Body of pancreas (tissue), 4 donors: Measurements from ENCODE around the gene HECTD1.
"Not testable (repeated sequence)": the region's sequence is repeated elsewhere in the genome, so short reads cannot be mapped to it uniquely, and the experiment has no call there.

Experiments used
- POLR2A ChIP-seq, 3 donors: fragments of 450-650 bp; IDR thresholded peaks; one replicate each; pipeline ENCODE4 v1.6.1; 2016; ENCODE audit warnings: antibody characterized with exemption in 3 of 3, mild to moderate bottlenecking in 2 of 3
- TF ChIP-seq, protein P1 (sequence below), 7 experiments: fragments of 450-650 bp in 4 of 7; fragments of 200-600 bp in 3 of 7; sonication (generic) in 3 of 7; IDR thresholded peaks; one replicate each; pipeline ENCODE4 v1.5.1; 2016 to 2019; ENCODE audit warnings: antibody characterized with exemption in 7 of 7

DNA sequence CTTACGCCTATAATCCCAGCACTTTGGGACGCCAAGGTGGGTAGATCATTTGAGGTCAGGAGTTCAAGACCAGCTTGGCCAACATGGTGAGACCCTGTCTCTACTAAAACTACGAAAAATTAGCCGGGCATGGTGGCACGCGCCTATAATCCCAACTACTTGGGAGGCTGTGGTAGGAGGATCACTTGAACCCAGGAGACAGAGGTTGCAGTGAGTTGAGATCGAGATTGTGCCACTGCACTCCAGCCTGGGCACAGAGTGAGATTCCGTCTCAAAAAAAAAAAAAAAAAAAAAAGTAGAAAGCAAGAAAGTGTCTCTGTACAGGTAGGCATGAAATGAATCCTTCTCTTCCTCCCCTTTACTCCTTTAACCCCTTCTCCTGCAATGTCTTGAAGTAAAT lies 111.8 kb downstream of the HECTD1 start:
- TF ChIP-seq, protein P1, sequence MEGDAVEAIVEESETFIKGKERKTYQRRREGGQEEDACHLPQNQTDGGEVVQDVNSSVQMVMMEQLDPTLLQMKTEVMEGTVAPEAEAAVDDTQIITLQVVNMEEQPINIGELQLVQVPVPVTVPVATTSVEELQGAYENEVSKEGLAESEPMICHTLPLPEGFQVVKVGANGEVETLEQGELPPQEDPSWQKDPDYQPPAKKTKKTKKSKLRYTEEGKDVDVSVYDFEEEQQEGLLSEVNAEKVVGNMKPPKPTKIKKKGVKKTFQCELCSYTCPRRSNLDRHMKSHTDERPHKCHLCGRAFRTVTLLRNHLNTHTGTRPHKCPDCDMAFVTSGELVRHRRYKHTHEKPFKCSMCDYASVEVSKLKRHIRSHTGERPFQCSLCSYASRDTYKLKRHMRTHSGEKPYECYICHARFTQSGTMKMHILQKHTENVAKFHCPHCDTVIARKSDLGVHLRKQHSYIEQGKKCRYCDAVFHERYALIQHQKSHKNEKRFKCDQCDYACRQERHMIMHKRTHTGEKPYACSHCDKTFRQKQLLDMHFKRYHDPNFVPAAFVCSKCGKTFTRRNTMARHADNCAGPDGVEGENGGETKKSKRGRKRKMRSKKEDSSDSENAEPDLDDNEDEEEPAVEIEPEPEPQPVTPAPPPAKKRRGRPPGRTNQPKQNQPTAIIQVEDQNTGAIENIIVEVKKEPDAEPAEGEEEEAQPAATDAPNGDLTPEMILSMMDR (IDR thresholded peaks at IDR 0.05): not testable (repeated sequence)
- not testable (repeated sequence) for TF ChIP-seq POLR2A (IDR thresholded peaks at IDR 0.05)
